ENCODE data around the gene PRR19.

The PRR19 gene

DNA sequence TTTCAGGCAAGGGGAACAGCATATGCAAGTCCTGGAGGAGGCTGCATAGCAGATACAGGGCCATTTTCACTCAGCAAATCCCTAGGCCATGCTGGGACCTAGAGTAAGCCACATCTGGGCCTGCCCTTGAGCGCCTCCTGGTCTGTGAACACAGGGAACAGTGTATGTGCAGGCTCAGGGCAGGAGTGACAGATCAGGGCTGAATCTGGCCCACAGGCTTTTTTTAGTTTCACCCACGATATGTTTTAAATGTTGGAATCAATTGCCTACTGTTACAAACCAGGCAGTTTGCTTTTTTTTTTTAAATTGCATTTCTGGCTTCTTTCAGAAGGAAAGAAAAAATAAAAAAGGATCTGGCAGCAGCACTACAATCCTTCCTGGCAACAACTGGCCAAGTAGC, 9.7 kb downstream of the PRR19 start:
- TF ChIP-seq ARNTL (CRISPR knock-in tag; IDR thresholded peaks at IDR 0.05; ENCODE audit: borderline replicate concordance, low read depth) (no peak), ZC3H10 (CRISPR knock-in tag; IDR thresholded peaks at IDR 0.05) (no peak), PPARA (CRISPR knock-in tag; IDR thresholded peaks at IDR 0.05; ENCODE audit: borderline replicate concordance) (no peak), ZFP30 (CRISPR knock-in tag; IDR thresholded peaks at IDR 0.05) (no peak), ESRRG (CRISPR knock-in tag; IDR thresholded peaks at IDR 0.05) (no peak), ISL1 (CRISPR knock-in tag; IDR thresholded peaks at IDR 0.05) (no peak)
- ATAC-seq = peak; percentile 40; the same call in 2 of the 3 replicates

DNA sequence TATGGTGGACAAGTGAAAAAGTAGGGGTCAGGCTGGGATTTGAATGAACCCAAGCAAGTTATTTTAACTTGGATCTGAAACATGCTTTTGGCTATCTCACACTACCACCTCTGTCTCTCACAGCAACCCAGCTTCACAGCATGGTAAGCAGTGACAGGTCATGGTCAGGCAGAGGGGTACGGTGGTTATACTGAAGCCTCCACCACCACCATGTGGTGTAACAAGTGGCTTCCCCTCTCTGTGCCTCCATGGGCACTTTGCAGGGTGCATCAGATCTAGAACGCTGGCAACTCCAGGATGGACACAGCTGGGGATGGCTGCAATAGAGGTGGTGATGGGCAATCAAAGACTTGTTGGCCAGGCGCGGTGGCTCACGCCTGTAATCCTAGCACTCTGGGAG, 10.4 kb downstream of the PRR19 start:
- no peak for TF ChIP-seq ESRRG (CRISPR knock-in tag; IDR thresholded peaks at IDR 0.05)
- no peak for TF ChIP-seq ZNF565 (CRISPR knock-in tag; conservative IDR thresholded peaks at IDR 0.05; ENCODE audit: low read depth)
- no peak for TF ChIP-seq ZNF8 (CRISPR knock-in tag; IDR thresholded peaks at IDR 0.05)
- no peak for TF ChIP-seq CSDC2 (CRISPR knock-in tag; IDR thresholded peaks at IDR 0.05)
- TF ChIP-seq BACH2 (CRISPR knock-in tag; IDR thresholded peaks at IDR 0.05; ENCODE audit: borderline replicate concordance) = no peak
- TF ChIP-seq ARNTL (CRISPR knock-in tag; IDR thresholded peaks at IDR 0.05; ENCODE audit: borderline replicate concordance, low read depth) = no peak
- no peak for TF ChIP-seq ZC3H10 (CRISPR knock-in tag; IDR thresholded peaks at IDR 0.05)
- TF ChIP-seq, protein P1, sequence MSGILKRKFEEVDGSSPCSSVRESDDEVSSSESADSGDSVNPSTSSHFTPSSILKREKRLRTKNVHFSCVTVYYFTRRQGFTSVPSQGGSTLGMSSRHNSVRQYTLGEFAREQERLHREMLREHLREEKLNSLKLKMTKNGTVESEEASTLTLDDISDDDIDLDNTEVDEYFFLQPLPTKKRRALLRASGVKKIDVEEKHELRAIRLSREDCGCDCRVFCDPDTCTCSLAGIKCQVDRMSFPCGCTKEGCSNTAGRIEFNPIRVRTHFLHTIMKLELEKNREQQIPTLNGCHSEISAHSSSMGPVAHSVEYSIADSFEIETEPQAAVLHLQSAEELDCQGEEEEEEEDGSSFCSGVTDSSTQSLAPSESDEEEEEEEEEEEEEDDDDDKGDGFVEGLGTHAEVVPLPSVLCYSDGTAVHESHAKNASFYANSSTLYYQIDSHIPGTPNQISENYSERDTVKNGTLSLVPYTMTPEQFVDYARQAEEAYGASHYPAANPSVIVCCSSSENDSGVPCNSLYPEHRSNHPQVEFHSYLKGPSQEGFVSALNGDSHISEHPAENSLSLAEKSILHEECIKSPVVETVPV (CRISPR knock-in tag; IDR thresholded peaks at IDR 0.05) = no peak
- TF ChIP-seq POU6F1 (CRISPR knock-in tag; IDR thresholded peaks at IDR 0.05; ENCODE audit: borderline replicate concordance, low read depth) = no peak
- no peak for TF ChIP-seq TOX (CRISPR knock-in tag; IDR thresholded peaks at IDR 0.05; ENCODE audit: borderline replicate concordance)
- TF ChIP-seq SNAI2 (CRISPR knock-in tag; IDR thresholded peaks at IDR 0.05) = no peak
- TF ChIP-seq OSR1 (CRISPR knock-in tag; IDR thresholded peaks at IDR 0.05) = no peak
- TF ChIP-seq ZFP30 (CRISPR knock-in tag; IDR thresholded peaks at IDR 0.05) = no peak
- no peak for TF ChIP-seq TSHZ2 (CRISPR knock-in tag; IDR thresholded peaks at IDR 0.05)
- TF ChIP-seq, protein P2, sequence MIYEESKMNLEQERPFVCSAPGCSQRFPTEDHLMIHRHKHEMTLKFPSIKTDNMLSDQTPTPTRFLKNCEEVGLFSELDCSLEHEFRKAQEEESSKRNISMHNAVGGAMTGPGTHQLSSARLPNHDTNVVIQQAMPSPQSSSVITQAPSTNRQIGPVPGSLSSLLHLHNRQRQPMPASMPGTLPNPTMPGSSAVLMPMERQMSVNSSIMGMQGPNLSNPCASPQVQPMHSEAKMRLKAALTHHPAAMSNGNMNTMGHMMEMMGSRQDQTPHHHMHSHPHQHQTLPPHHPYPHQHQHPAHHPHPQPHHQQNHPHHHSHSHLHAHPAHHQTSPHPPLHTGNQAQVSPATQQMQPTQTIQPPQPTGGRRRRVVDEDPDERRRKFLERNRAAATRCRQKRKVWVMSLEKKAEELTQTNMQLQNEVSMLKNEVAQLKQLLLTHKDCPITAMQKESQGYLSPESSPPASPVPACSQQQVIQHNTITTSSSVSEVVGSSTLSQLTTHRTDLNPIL (CRISPR knock-in tag; IDR thresholded peaks at IDR 0.05; ENCODE audit: low read depth) = no peak
- no peak for TF ChIP-seq RARB (CRISPR knock-in tag; IDR thresholded peaks at IDR 0.05)
- no peak for TF ChIP-seq ZFP3 (CRISPR knock-in tag; IDR thresholded peaks at IDR 0.05)
- TF ChIP-seq ISL1 (CRISPR knock-in tag; IDR thresholded peaks at IDR 0.05) = no peak
- no peak for TF ChIP-seq TCF4 (CRISPR knock-in tag; IDR thresholded peaks at IDR 0.05; ENCODE audit: borderline replicate concordance)
- TF ChIP-seq PPARA (CRISPR knock-in tag; IDR thresholded peaks at IDR 0.05; ENCODE audit: borderline replicate concordance) = no peak
- ATAC-seq = no peak

GRCh38 chr19:42313096-42313839, 11.3 kb downstream of the PRR19 start, which contains the start of gene TMEM145:
Gene TMEM145 (plus strand): TSS chr19:42313309. CDS start chr19:42313377, 68 bp downstream.
- peak; percentile 87 for ATAC-seq
- TF ChIP-seq SNAI2 (CRISPR knock-in tag; IDR thresholded peaks at IDR 0.05) = peak; percentile 45; the same call in 1 of the 2 replicates
- TF ChIP-seq GLIS3 (CRISPR knock-in tag; IDR thresholded peaks at IDR 0.05) = no peak
- peak; percentile 77 for TF ChIP-seq TSHZ2 (CRISPR knock-in tag; IDR thresholded peaks at IDR 0.05)
- 0 out of 2 replicates have a peak, but pooled peaks have one; percentile 45 for TF ChIP-seq PATZ1 (CRISPR knock-in tag; IDR thresholded peaks at IDR 0.05; ENCODE audit: borderline replicate concordance)
- no peak for TF ChIP-seq ZNF70 (CRISPR knock-in tag; IDR thresholded peaks at IDR 0.05)
- TF ChIP-seq ZFP3 (CRISPR knock-in tag; IDR thresholded peaks at IDR 0.05) = peak; percentile 85

Data from SK-N-SH treated with all-trans-retinoic acid at 6 μM for 48 hours (cell line).